Measurements from ENCODE around the gene SRSF9. TPM values are rescaled to one million over a fixed set of nuclear protein-coding genes. Genes with fewer than 3 reads are reported as not detected.

The SRSF9 gene
- total and polyA plus RNA-seq, 2 donors (not counting 1 experiment from before 2014, with no cell fraction given) = 96.3 to 157 TPM

GRCh38 chr12:120497524-120498150 is 28.1 kb upstream of the SRSF9 start:
- Histone ChIP-seq H3K9me3 (ENCODE audit: control extremely low read depth in 1 of 3, control insufficient read depth in 2 of 3, insufficient read depth in 1 of 3, low read length in 2 of 3) (no peaks in the 10 kb centered on the region), H3K4me1 (ENCODE audit: control insufficient read depth in 2 of 2, insufficient read depth in 2 of 2, low read length in 2 of 2) (peaks cover 17% of the 10 kb centered on the region in 2 donors), H3K9ac (ENCODE audit: low read length) (peak overlapping the region; percentile 82), H3K27me3 (replicated peaks in 1 of 4; ENCODE audit: control extremely low read depth in 1 of 4, control insufficient read depth in 3 of 4, insufficient read depth in 4 of 4, low read length in 3 of 4) (no peaks in the 10 kb centered on the region), H3K36me3 (replicated peaks in 1 of 2; ENCODE audit: control extremely low read depth in 1 of 2, control insufficient read depth in 1 of 2, extremely low read depth in 1 of 2, insufficient read depth in 2 of 2, low read length in 1 of 2) (peaks cover 0 to 5% of the 10 kb centered on the region in 2 experiments), H4K20me1 (ENCODE audit: control insufficient read depth, insufficient read depth, low read length, poor library complexity, severe bottlenecking) (peaks cover 20% of the 10 kb centered on the region), H2AFZ (ENCODE audit: insufficient read depth, low read depth, low read length, poor library complexity, severe bottlenecking) (no peak overlapping the region), H3K4me2 (replicated peaks; ENCODE audit: low read depth, low read length, poor library complexity, severe bottlenecking) (peak overlapping the region; percentile 87), H3K4me3 (ENCODE audit: control extremely low read depth in 1 of 5, extremely low read depth in 1 of 5, insufficient read depth in 1 of 5, low read depth in 2 of 5, low read length in 4 of 5) (peak overlapping the region; percentile 35 to 90 (median 83)), H3K27ac (ENCODE audit: low read length in 2 of 2) (peak overlapping the region in 1 of 2 donors; percentile 78), H3K79me2 (ENCODE audit: control insufficient read depth, insufficient read depth, low read length) (peaks cover 24% of the 10 kb centered on the region)
- DNase-seq (no peak), ATAC-seq (ENCODE audit: low read depth) (no peak)
- peak overlapping the region; percentile 98 for H3K4me3 Mint-ChIP-seq
- no peaks in the 10 kb centered on the region for H3K27me3 Mint-ChIP-seq
- TF ChIP-seq EZH2 (IDR thresholded peaks at IDR 0.05; ENCODE audit: borderline replicate concordance, insufficient read depth, low read depth, low read length, poor library complexity, severe bottlenecking) (no peak), CTCF (IDR thresholded peaks at IDR 0.05) (no peak)
- peaks cover 28% of the 10 kb centered on the region for H3K4me1 Mint-ChIP-seq
- CTCF ChIA-PET = interaction anchor here (1.1 to 2.1 kb wide), 3 partner anchors 41 to 140 kb away, joined by 4 to 9 read pairs (median 4); no protein-coding TSS in a partner anchor
- WGBS (ENCODE audit: insufficient coverage) = 55% methylated on average over 2 of the region's 9 CpGs
- POLR2A ChIA-PET = no interaction called here
- H3K27ac Mint-ChIP-seq = peak overlapping the region; percentile 93
- intact Hi-C loops (cut with micrococcal nuclease) = loop anchor here (2.0 to 5.0 kb wide), 2 partner anchors 51 to 85 kb away; partner anchors contain the start of genes GATC, POP5 and TRIAP1
- H3K9me3 Mint-ChIP-seq (ENCODE audit: insufficient read depth) = no peaks in the 10 kb centered on the region
